HCT116 (cell line): ENCODE measurements around the gene TMBIM6. TPM values are rescaled to one million over a fixed set of nuclear protein-coding genes. Genes with fewer than 3 reads are reported as not detected.

Experiments used
- ATAC-seq: fragments of 200-7000 bp; cut with Tn5 transposase; 2 replicates; pipeline ENCODE4 v1.9.1; 2020; ENCODE audit warnings: mild to moderate bottlenecking, moderate library complexity
- BruUV-seq: library from RNA; stranded (reverse); fragments of 400-500 nt; replicated peaks from 2 replicates; lab custom pipeline; 2021; lab: Mats Ljungman, UMichigan
- CTCF ChIA-PET: fragments of 300-600 bp; sonication (Branson Sonifier 250); formaldehyde crosslinking; loops from one replicate; lab custom pipeline; 2021; ENCODE audit warnings: antibody characterized with exemption; lab: Charles Lee
- POLR2A ChIA-PET: fragments of 300-600, 350-600 bp; sonication (Branson Sonifier 250); formaldehyde crosslinking; loops from one replicate; lab custom pipeline; 2021; ENCODE audit warnings: antibody characterized with exemption; lab: Charles Lee
- RAD21 ChIA-PET, 2 experiments: fragments of 300-600 bp; sonication (Branson Sonifier 250); formaldehyde crosslinking; loops; one replicate each; lab custom pipeline; 2023; ENCODE audit warnings: low total read pairs in 2 of 2; ENCODE audit not compliant: uncharacterized antibody in 2 of 2, unreplicated experiment in 2 of 2, low non-redundant PET in 1 of 2; lab: Charles Lee
- DNase-seq: peaks from one replicate; pipeline ENCODE4 v3.0.0-alpha.2; 2010; ENCODE audit warnings: low read depth, low spot score
- H2AFZ ChIP-seq: fragments of 200-600 bp; shearing (Covaris generic), sonication (generic); 2 replicates; pipeline ENCODE4 v1.6.1; 2017; ENCODE audit warnings: low read depth, mixed run types, mixed read lengths, antibody characterized with exemption, low read length; ENCODE audit not compliant: poor library complexity, severe bottlenecking
- H3K27ac ChIP-seq: 2 replicates; pipeline ENCODE4 v1.5.1; 2012; ENCODE audit warnings: low read depth, low read length
- H3K27me3 ChIP-seq: fragments of 200-600 bp; sonication (generic); 2 replicates; pipeline ENCODE4 v1.6.1; 2016; ENCODE audit warnings: mixed run types, low read length, mixed read lengths; ENCODE audit not compliant: insufficient read depth
- H3K36me3 ChIP-seq, 2 experiments: fragments of 200-500 bp in 1 of 2; fragments of 200-600 bp in 1 of 2; sonication (Bioruptor generic) in 1 of 2; sonication (generic) in 1 of 2; 2 replicates each; pipeline versions ENCODE4 v1.5.1 to v1.6.1; 2014 to 2016; ENCODE audit warnings: low read length in 2 of 2, inconsistent platforms in 1 of 2, mixed read lengths in 1 of 2, mixed run types in 1 of 2; ENCODE audit not compliant: insufficient read depth in 2 of 2, control insufficient read depth in 1 of 2
- H3K4me1 ChIP-seq, 2 experiments: fragments of 200-600 bp in 1 of 2; sonication (generic) in 1 of 2; 2 replicates each; pipeline versions ENCODE4 v1.5.1 to v1.6.1; 2012 to 2017; ENCODE audit warnings: low read length in 2 of 2, inconsistent platforms in 1 of 2, mild to moderate bottlenecking in 1 of 2, mixed read lengths in 1 of 2, mixed run types in 1 of 2, moderate library complexity in 1 of 2; ENCODE audit not compliant: insufficient read depth in 2 of 2, control insufficient read depth in 1 of 2
- H3K4me2 ChIP-seq: fragments of 200-600 bp; sonication (generic); 2 replicates; pipeline ENCODE4 v1.6.1; 2017; ENCODE audit warnings: mixed run types, low read length, mixed read lengths
- H3K4me3 ChIP-seq, 2 experiments: fragments of 200-600 bp in 1 of 2; sonication (generic) in 1 of 2; replicated peaks in 1 of 2; 2 replicates each; pipeline ENCODE4 v1.5.1; 2011 to 2016; ENCODE audit warnings: low read length in 2 of 2, control low read depth in 1 of 2, low read depth in 1 of 2, mild to moderate bottlenecking in 1 of 2, mixed read lengths in 1 of 2, mixed run types in 1 of 2
- H3K79me2 ChIP-seq: fragments of 200-600 bp; sonication (generic); 2 replicates; pipeline ENCODE4 v1.6.1; 2017; ENCODE audit warnings: mild to moderate bottlenecking, mixed run types, low read length, moderate library complexity, mixed read lengths; ENCODE audit not compliant: insufficient read depth
- H3K9ac ChIP-seq: fragments of 200-600 bp; sonication (generic); 2 replicates; pipeline ENCODE4 v1.6.1; 2016; ENCODE audit warnings: low read length, mixed read lengths
- H3K9me2 ChIP-seq: fragments of 200-600 bp; sonication (generic), shearing (Covaris generic); 2 replicates; pipeline ENCODE4 v1.6.1; 2017; ENCODE audit warnings: mixed run types, mild to moderate bottlenecking, moderate library complexity; ENCODE audit not compliant: insufficient read depth
- H3K9me3 ChIP-seq, 2 experiments: fragments of 200-500 bp in 1 of 2; fragments of 200-600 bp in 1 of 2; sonication (Bioruptor generic) in 1 of 2; sonication (generic) in 1 of 2; 2 replicates each; pipeline ENCODE4 v1.6.1; 2014 to 2017; ENCODE audit warnings: low read length in 2 of 2, mixed read lengths in 2 of 2, inconsistent platforms in 1 of 2, low read depth in 1 of 2, mild to moderate bottlenecking in 1 of 2, mixed run types in 1 of 2, moderate library complexity in 1 of 2; ENCODE audit not compliant: control insufficient read depth in 1 of 2, insufficient read depth in 1 of 2
- H4K20me1 ChIP-seq: fragments of 200-600 bp; sonication (generic), shearing (Covaris generic); 2 replicates; pipeline ENCODE4 v1.6.1; 2017; ENCODE audit warnings: mixed run types, mild to moderate bottlenecking, moderate library complexity; ENCODE audit not compliant: insufficient read depth
- CEBPB ChIP-seq: IDR thresholded peaks from 2 replicates; pipeline ENCODE4 v1.6.1; 2012; ENCODE audit warnings: low read depth
- ELF1 ChIP-seq: IDR thresholded peaks from 2 replicates; pipeline ENCODE4 v1.6.1; 2012; ENCODE audit warnings: low read depth, borderline replicate concordance
- EZH2phosphoT487 ChIP-seq: fragments of 200-600 bp; IDR thresholded peaks from 2 replicates; pipeline ENCODE4 v1.6.1; 2018; ENCODE audit warnings: antibody characterized with exemption, borderline replicate concordance
- FOSL1 ChIP-seq: IDR thresholded peaks from 2 replicates; pipeline ENCODE4 v1.6.1; 2012; ENCODE audit warnings: low read depth
- JUND ChIP-seq: IDR thresholded peaks from 2 replicates; pipeline ENCODE4 v1.6.1; 2012
- POLR2A ChIP-seq: IDR thresholded peaks from 2 replicates; pipeline ENCODE4 v1.7.0; 2011; ENCODE audit warnings: borderline replicate concordance; ENCODE audit not compliant: insufficient read depth, insufficient read length; ENCODE audit errors: extremely low read depth
- POLR2AphosphoS5 ChIP-seq: IDR thresholded peaks from 2 replicates; pipeline ENCODE4 v1.6.1; 2011; ENCODE audit warnings: mild to moderate bottlenecking, low read depth, low read length, moderate library complexity
- RAD21 ChIP-seq: IDR thresholded peaks from 2 replicates; pipeline ENCODE4 v1.6.1; 2012; ENCODE audit warnings: low read depth, mild to moderate bottlenecking
- SIN3A ChIP-seq: IDR thresholded peaks from 2 replicates; pipeline ENCODE4 v1.6.1; 2012; ENCODE audit warnings: low read depth
- SP1 ChIP-seq: IDR thresholded peaks from 2 replicates; pipeline ENCODE4 v1.6.1; 2012; ENCODE audit warnings: low read depth
- SRF ChIP-seq: IDR thresholded peaks from 2 replicates; pipeline ENCODE4 v1.6.1; 2012; ENCODE audit warnings: low read depth
- TCF7L2 ChIP-seq: IDR thresholded peaks from 2 replicates; pipeline ENCODE4 v1.7.0; 2011; ENCODE audit warnings: borderline replicate concordance, inconsistent platforms; ENCODE audit not compliant: insufficient read depth, insufficient read length; ENCODE audit errors: extremely low read depth
- YY1 ChIP-seq: IDR thresholded peaks from 2 replicates; pipeline ENCODE4 v1.6.1; 2011; ENCODE audit warnings: low read length, low read depth, moderate library complexity, mild to moderate bottlenecking; ENCODE audit not compliant: insufficient replicate concordance; ENCODE audit errors: extremely low read depth
- ZFX ChIP-seq: fragments of 450-650 bp; IDR thresholded peaks from 2 replicates; pipeline ENCODE4 v1.6.1; 2017
- intact Hi-C: fragments of 100-400 bp; cut with micrococcal nuclease; formaldehyde crosslinking; loops from 2 replicates; pipeline ENCODE4 v1.10.0; 2022
- total RNA-seq: library from RNA; stranded (reverse); gene quantifications from one replicate; pipeline ENCODE4 v1.2.1, GENCODE V29; 2021; ENCODE audit not compliant: unreplicated experiment
- TF ChIP-seq, protein P1 (sequence below): IDR thresholded peaks from 2 replicates; pipeline ENCODE4 v1.6.1; 2012
- TF ChIP-seq, protein P2 (sequence below): IDR thresholded peaks from 2 replicates; pipeline ENCODE4 v1.6.1; 2012; ENCODE audit warnings: low read depth
- TF ChIP-seq, protein P3 (sequence below): IDR thresholded peaks from 2 replicates; pipeline ENCODE4 v1.6.1; 2011; ENCODE audit warnings: mild to moderate bottlenecking, low read length, moderate library complexity; ENCODE audit not compliant: insufficient replicate concordance; ENCODE audit errors: extremely low read depth
- TF ChIP-seq, protein P4 (sequence below), 3 experiments: fragments of 200-600 bp in 1 of 3; sonication (generic) in 1 of 3; IDR thresholded peaks in 2 of 3; conservative IDR thresholded peaks in 1 of 3; 2 replicates each; pipeline ENCODE4 v1.5.1; 2012 to 2017; ENCODE audit warnings: low read depth in 2 of 3, low read length in 2 of 3, antibody characterized with exemption in 1 of 3, borderline replicate concordance in 1 of 3, control low read depth in 1 of 3, mild to moderate bottlenecking in 1 of 3, mixed read lengths in 1 of 3, mixed run types in 1 of 3, moderate library complexity in 1 of 3; ENCODE audit not compliant: insufficient read depth in 1 of 3
- TF ChIP-seq, protein P5 (sequence below): IDR thresholded peaks from 2 replicates; pipeline ENCODE4 v1.6.1; 2012

Gene TMBIM6
- total RNA-seq, 1 experiment from 2014 or later = 510 TPM

DNA sequence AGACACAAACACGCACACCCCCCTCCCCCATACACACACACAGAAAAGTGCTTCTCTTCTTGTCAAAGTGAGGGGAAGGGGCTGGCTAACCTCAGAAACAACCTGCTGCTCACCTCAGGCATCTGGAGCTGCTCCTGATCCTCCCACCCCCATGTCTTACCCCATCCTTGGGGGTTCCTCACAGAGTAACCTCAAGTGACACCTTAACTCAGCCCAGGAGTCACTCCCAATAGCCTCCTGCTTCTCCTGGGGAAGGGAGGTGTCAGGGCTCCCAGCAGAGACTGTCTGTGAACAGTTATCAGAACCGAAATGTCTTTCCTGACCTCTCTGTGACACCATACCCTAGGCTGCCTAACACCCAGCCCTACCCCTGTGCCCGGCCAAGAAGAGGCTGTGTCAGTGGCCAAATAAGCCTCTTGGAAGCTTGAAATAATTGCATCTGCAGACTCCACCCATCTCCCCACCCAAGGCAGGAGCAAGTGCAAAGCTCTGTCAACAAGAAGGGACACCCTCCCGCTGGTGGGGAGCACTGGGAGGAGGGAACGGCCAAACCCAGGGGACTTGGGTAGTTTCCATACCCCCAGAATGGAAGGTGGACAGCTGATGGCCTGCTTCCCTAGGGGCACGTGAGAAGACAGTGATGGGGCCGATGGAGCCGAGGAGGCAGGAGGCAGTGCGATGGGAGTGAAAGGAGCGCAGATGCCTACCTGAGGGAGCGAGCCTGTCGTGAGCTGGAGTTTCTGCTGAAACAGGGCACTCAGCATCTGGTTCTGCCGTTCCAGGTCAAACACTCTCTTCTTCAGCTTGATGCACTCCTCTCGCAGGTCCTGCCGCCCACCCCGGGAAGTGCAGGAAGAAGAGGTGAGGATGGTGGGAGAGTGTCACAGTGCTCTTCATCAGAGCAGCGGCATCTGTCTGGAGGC lies 60.0 kb downstream of the TMBIM6 start:
- no peak for ATAC-seq
- Histone ChIP-seq H3K27ac (no peak overlapping the region), H2AFZ (no peak overlapping the region)

More for the DNA sequence above, 60.0 kb downstream of the TMBIM6 start:
- no peaks in the 10 kb centered on the region for H3K79me2 ChIP-seq
- H3K9me2 ChIP-seq = no peaks in the 10 kb centered on the region
- TF ChIP-seq RAD21 = no peak
- no peak for TF ChIP-seq EZH2phosphoT487
- no peak for TF ChIP-seq POLR2AphosphoS5
- TF ChIP-seq CEBPB = no peak
- TF ChIP-seq POLR2A = no peak
- no peak for TF ChIP-seq SP1
- TF ChIP-seq, protein P1, sequence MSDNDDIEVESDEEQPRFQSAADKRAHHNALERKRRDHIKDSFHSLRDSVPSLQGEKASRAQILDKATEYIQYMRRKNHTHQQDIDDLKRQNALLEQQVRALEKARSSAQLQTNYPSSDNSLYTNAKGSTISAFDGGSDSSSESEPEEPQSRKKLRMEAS = no peak
- no peak for TF ChIP-seq ELF1
- TF ChIP-seq, protein P2, sequence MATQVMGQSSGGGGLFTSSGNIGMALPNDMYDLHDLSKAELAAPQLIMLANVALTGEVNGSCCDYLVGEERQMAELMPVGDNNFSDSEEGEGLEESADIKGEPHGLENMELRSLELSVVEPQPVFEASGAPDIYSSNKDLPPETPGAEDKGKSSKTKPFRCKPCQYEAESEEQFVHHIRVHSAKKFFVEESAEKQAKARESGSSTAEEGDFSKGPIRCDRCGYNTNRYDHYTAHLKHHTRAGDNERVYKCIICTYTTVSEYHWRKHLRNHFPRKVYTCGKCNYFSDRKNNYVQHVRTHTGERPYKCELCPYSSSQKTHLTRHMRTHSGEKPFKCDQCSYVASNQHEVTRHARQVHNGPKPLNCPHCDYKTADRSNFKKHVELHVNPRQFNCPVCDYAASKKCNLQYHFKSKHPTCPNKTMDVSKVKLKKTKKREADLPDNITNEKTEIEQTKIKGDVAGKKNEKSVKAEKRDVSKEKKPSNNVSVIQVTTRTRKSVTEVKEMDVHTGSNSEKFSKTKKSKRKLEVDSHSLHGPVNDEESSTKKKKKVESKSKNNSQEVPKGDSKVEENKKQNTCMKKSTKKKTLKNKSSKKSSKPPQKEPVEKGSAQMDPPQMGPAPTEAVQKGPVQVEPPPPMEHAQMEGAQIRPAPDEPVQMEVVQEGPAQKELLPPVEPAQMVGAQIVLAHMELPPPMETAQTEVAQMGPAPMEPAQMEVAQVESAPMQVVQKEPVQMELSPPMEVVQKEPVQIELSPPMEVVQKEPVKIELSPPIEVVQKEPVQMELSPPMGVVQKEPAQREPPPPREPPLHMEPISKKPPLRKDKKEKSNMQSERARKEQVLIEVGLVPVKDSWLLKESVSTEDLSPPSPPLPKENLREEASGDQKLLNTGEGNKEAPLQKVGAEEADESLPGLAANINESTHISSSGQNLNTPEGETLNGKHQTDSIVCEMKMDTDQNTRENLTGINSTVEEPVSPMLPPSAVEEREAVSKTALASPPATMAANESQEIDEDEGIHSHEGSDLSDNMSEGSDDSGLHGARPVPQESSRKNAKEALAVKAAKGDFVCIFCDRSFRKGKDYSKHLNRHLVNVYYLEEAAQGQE = no peak
- TF ChIP-seq JUND = no peak
- TF ChIP-seq SIN3A = no peak
- no peak for TF ChIP-seq SRF
- no peak for TF ChIP-seq FOSL1
- no peak for TF ChIP-seq YY1
- TF ChIP-seq, protein P3, sequence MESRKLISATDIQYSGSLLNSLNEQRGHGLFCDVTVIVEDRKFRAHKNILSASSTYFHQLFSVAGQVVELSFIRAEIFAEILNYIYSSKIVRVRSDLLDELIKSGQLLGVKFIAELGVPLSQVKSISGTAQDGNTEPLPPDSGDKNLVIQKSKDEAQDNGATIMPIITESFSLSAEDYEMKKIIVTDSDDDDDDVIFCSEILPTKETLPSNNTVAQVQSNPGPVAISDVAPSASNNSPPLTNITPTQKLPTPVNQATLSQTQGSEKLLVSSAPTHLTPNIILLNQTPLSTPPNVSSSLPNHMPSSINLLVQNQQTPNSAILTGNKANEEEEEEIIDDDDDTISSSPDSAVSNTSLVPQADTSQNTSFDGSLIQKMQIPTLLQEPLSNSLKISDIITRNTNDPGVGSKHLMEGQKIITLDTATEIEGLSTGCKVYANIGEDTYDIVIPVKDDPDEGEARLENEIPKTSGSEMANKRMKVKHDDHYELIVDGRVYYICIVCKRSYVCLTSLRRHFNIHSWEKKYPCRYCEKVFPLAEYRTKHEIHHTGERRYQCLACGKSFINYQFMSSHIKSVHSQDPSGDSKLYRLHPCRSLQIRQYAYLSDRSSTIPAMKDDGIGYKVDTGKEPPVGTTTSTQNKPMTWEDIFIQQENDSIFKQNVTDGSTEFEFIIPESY = no peak
- TF ChIP-seq, protein P4, sequence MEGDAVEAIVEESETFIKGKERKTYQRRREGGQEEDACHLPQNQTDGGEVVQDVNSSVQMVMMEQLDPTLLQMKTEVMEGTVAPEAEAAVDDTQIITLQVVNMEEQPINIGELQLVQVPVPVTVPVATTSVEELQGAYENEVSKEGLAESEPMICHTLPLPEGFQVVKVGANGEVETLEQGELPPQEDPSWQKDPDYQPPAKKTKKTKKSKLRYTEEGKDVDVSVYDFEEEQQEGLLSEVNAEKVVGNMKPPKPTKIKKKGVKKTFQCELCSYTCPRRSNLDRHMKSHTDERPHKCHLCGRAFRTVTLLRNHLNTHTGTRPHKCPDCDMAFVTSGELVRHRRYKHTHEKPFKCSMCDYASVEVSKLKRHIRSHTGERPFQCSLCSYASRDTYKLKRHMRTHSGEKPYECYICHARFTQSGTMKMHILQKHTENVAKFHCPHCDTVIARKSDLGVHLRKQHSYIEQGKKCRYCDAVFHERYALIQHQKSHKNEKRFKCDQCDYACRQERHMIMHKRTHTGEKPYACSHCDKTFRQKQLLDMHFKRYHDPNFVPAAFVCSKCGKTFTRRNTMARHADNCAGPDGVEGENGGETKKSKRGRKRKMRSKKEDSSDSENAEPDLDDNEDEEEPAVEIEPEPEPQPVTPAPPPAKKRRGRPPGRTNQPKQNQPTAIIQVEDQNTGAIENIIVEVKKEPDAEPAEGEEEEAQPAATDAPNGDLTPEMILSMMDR (IDR thresholded peaks at IDR 0.05 in 2 of 3, conservative IDR thresholded peaks at IDR 0.05 in 1 of 3; ENCODE audit: borderline replicate concordance in 1 of 3, insufficient read depth in 1 of 3, low read depth in 2 of 3, low read length in 2 of 3) = no peak
- TF ChIP-seq, protein P5, sequence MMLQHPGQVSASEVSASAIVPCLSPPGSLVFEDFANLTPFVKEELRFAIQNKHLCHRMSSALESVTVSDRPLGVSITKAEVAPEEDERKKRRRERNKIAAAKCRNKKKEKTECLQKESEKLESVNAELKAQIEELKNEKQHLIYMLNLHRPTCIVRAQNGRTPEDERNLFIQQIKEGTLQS = no peak
- TF ChIP-seq TCF7L2 = no peak
- TF ChIP-seq ZFX = no peak
- H3K4me2 ChIP-seq = no peak overlapping the region
- intact Hi-C loops = no loop called here
- no TSS peak for BruUV-seq
- H3K9me3 ChIP-seq = no peaks in the 10 kb centered on the region
- ChIA-PET RAD21 (no interaction called here), POLR2A (no interaction called here), CTCF (no interaction called here)
- H3K36me3 ChIP-seq = no peaks in the 10 kb centered on the region; a peak in 1 of 4 replicates
- H3K4me1 ChIP-seq = no peaks in the 10 kb centered on the region
- H3K27me3 ChIP-seq = no peaks in the 10 kb centered on the region
- H3K4me3 ChIP-seq = no peak overlapping the region
- H3K9ac ChIP-seq = no peak overlapping the region
- H4K20me1 ChIP-seq = no peaks in the 10 kb centered on the region
- no peak for DNase-seq
